Measurements from ENCODE around the gene USH2A. TPM values are rescaled to one million over a fixed set of nuclear protein-coding genes. Genes with fewer than 3 reads are reported as not detected.

The USH2A gene
- total RNA-seq, 2 experiments from 2014 or later, result not detected

GRCh38 chr1:215652371-215652770, 770.9 kb downstream of the USH2A start:
- POLR2A ChIA-PET, result no interaction called here
- Mint-ChIP-seq H3K36me3 (no peaks in the 10 kb centered on the region), H3K27ac (no peak overlapping the region), H3K4me1 (ENCODE audit: low read depth) (peaks cover 6% of the 10 kb centered on the region), H3K4me3 (no peak overlapping the region), H3K9me3 (no peaks in the 10 kb centered on the region), H3K27me3 (peaks cover under 1% of the 10 kb centered on the region)
- intact Hi-C loops (cut with micrococcal nuclease), result no loop called here
- DNase-seq, result no peak
- CTCF ChIA-PET, result no interaction called here

GRCh38 chr1:215651867-215652266, 771.4 kb downstream of the USH2A start:
- no peak for DNase-seq
- intact Hi-C loops (cut with micrococcal nuclease), result no loop called here
- ChIA-PET POLR2A (no interaction called here), CTCF (no interaction called here)
- Mint-ChIP-seq H3K4me3 (no peak overlapping the region), H3K36me3 (no peaks in the 10 kb centered on the region), H3K27me3 (no peaks in the 10 kb centered on the region), H3K4me1 (ENCODE audit: low read depth) (peaks cover 6% of the 10 kb centered on the region), H3K27ac (no peak overlapping the region), H3K9me3 (no peaks in the 10 kb centered on the region)

- Mint-ChIP-seq H3K9me3 (no peaks in the 10 kb centered on the region), H3K4me3 (no peak overlapping the region), H3K27ac (no peak overlapping the region), H3K36me3 (no peaks in the 10 kb centered on the region), H3K27me3 (no peaks in the 10 kb centered on the region), H3K4me1 (ENCODE audit: low read depth) (peaks cover 6% of the 10 kb centered on the region)
- DNase-seq, result no peak
- CTCF ChIA-PET, result interaction anchor here (0.7 kb wide), 1 partner anchor 14 kb away, joined by 3 read pairs; no protein-coding TSS in a partner anchor
- POLR2A ChIA-PET, result no interaction called here
- intact Hi-C loops (cut with micrococcal nuclease), result no loop called here
These were observed 772.6 kb downstream of the USH2A start for GRCh38 chr1:215650446-215651149.

- H3K27me3 Mint-ChIP-seq, result no peaks in the 10 kb centered on the region
- intact Hi-C loops (cut with micrococcal nuclease), result no loop called here
- H3K4me3 Mint-ChIP-seq, result no peak overlapping the region
- H3K36me3 Mint-ChIP-seq, result no peaks in the 10 kb centered on the region
- no peaks in the 10 kb centered on the region for H3K9me3 Mint-ChIP-seq
- CTCF ChIA-PET, result no interaction called here
- POLR2A ChIA-PET, result no interaction called here
- peaks cover 6% of the 10 kb centered on the region for H3K4me1 Mint-ChIP-seq (ENCODE audit: low read depth)
- DNase-seq, result no peak
- H3K27ac Mint-ChIP-seq, result no peak overlapping the region
These were observed 774.3 kb downstream of the USH2A start for GRCh38 chr1:215648957-215649356.

- H3K36me3 Mint-ChIP-seq, result no peaks in the 10 kb centered on the region
- intact Hi-C loops (cut with micrococcal nuclease), result no loop called here
- no peak overlapping the region for H3K4me3 Mint-ChIP-seq
- no peaks in the 10 kb centered on the region for H3K27me3 Mint-ChIP-seq
- no peak for DNase-seq
- peaks cover 6% of the 10 kb centered on the region for H3K4me1 Mint-ChIP-seq (ENCODE audit: low read depth)
- POLR2A ChIA-PET, result no interaction called here
- H3K27ac Mint-ChIP-seq, result no peak overlapping the region
- H3K9me3 Mint-ChIP-seq, result no peaks in the 10 kb centered on the region
- CTCF ChIA-PET, result no interaction called here
These were observed 775.5 kb downstream of the USH2A start for GRCh38 chr1:215647738-215648137.

GRCh38 chr1:215645861-215646260, 777.4 kb downstream of the USH2A start:
- no peaks in the 10 kb centered on the region for H3K36me3 Mint-ChIP-seq
- H3K27me3 Mint-ChIP-seq, result no peaks in the 10 kb centered on the region
- DNase-seq, result no peak
- no peak overlapping the region for H3K27ac Mint-ChIP-seq
- CTCF ChIA-PET, result no interaction called here
- H3K9me3 Mint-ChIP-seq, result no peaks in the 10 kb centered on the region
- POLR2A ChIA-PET, result no interaction called here
- H3K4me1 Mint-ChIP-seq (ENCODE audit: low read depth), result peaks cover 2% of the 10 kb centered on the region
- intact Hi-C loops (cut with micrococcal nuclease), result no loop called here
- H3K4me3 Mint-ChIP-seq, result no peak overlapping the region

- intact Hi-C loops (cut with micrococcal nuclease), result no loop called here
- Mint-ChIP-seq H3K4me3 (no peak overlapping the region), H3K27ac (no peak overlapping the region), H3K4me1 (ENCODE audit: low read depth) (no peaks in the 10 kb centered on the region), H3K36me3 (no peaks in the 10 kb centered on the region), H3K9me3 (no peaks in the 10 kb centered on the region), H3K27me3 (no peaks in the 10 kb centered on the region)
- DNase-seq, result no peak
- ChIA-PET CTCF (no interaction called here), POLR2A (no interaction called here)
These were observed 778.1 kb downstream of the USH2A start for GRCh38 chr1:215645182-215645581.

GRCh38 chr1:215643592-215644321, 779.5 kb downstream of the USH2A start:
- CTCF ChIA-PET, result no interaction called here
- Mint-ChIP-seq H3K36me3 (no peaks in the 10 kb centered on the region), H3K27me3 (no peaks in the 10 kb centered on the region), H3K4me1 (ENCODE audit: low read depth) (no peaks in the 10 kb centered on the region), H3K9me3 (no peaks in the 10 kb centered on the region), H3K4me3 (no peak overlapping the region), H3K27ac (no peak overlapping the region)
- no peak for DNase-seq
- POLR2A ChIA-PET, result no interaction called here
- intact Hi-C loops (cut with micrococcal nuclease), result no loop called here

GRCh38 chr1:215640429-215641148, 782.7 kb downstream of the USH2A start:
- ChIA-PET CTCF (no interaction called here), POLR2A (no interaction called here)
- H3K27me3 Mint-ChIP-seq, result no peaks in the 10 kb centered on the region
- DNase-seq, result no peak
- no peaks in the 10 kb centered on the region for H3K36me3 Mint-ChIP-seq
- H3K9me3 Mint-ChIP-seq, result no peaks in the 10 kb centered on the region
- no peak overlapping the region for H3K4me3 Mint-ChIP-seq
- intact Hi-C loops (cut with micrococcal nuclease), result no loop called here
- H3K27ac Mint-ChIP-seq, result no peak overlapping the region
- H3K4me1 Mint-ChIP-seq (ENCODE audit: low read depth), result no peaks in the 10 kb centered on the region

GRCh38 chr1:215637041-215637573, 786.1 kb downstream of the USH2A start:
- DNase-seq, result no peak
- Mint-ChIP-seq H3K27ac (no peak overlapping the region), H3K4me3 (no peak overlapping the region), H3K27me3 (no peaks in the 10 kb centered on the region), H3K36me3 (no peaks in the 10 kb centered on the region), H3K9me3 (no peaks in the 10 kb centered on the region), H3K4me1 (ENCODE audit: low read depth) (no peaks in the 10 kb centered on the region)
- intact Hi-C loops (cut with micrococcal nuclease), result no loop called here
- CTCF ChIA-PET, result no interaction called here
- POLR2A ChIA-PET, result no interaction called here

- Mint-ChIP-seq H3K9me3 (no peaks in the 10 kb centered on the region), H3K36me3 (no peaks in the 10 kb centered on the region), H3K4me1 (ENCODE audit: low read depth) (no peaks in the 10 kb centered on the region), H3K4me3 (no peak overlapping the region), H3K27ac (no peak overlapping the region), H3K27me3 (no peaks in the 10 kb centered on the region)
- intact Hi-C loops (cut with micrococcal nuclease), result no loop called here
- POLR2A ChIA-PET, result no interaction called here
- no peak for DNase-seq
- CTCF ChIA-PET, result no interaction called here
These were observed 786.8 kb downstream of the USH2A start for GRCh38 chr1:215636258-215636965.

GRCh38 chr1:215635827-215636226, 787.4 kb downstream of the USH2A start:
- no peaks in the 10 kb centered on the region for H3K9me3 Mint-ChIP-seq
- intact Hi-C loops (cut with micrococcal nuclease), result no loop called here
- no peak overlapping the region for H3K4me3 Mint-ChIP-seq
- no peaks in the 10 kb centered on the region for H3K4me1 Mint-ChIP-seq (ENCODE audit: low read depth)
- no peak for DNase-seq
- no peaks in the 10 kb centered on the region for H3K36me3 Mint-ChIP-seq
- no peaks in the 10 kb centered on the region for H3K27me3 Mint-ChIP-seq
- no peak overlapping the region for H3K27ac Mint-ChIP-seq
- ChIA-PET POLR2A (no interaction called here), CTCF (no interaction called here)

Measured in activated CD4-positive, alpha-beta memory T cell treated with anti-CD3 and anti-CD28 coated beads for 36 hours (primary cell).